HEK293 (cell line): ENCODE measurements around the gene DENND2C.

ENCODE experiments used
- EGR2 ChIP-seq: fragments of 450-650 bp; formaldehyde crosslinking; IDR thresholded peaks from 2 replicates; pipeline ENCODE4 v1.5.1; 2016; ENCODE audit warnings: low read depth, missing biosample characterization, missing genetic modification characterization
- GFI1B ChIP-seq: fragments of 450-650 bp; formaldehyde crosslinking; IDR thresholded peaks from 2 replicates; pipeline ENCODE4 v1.5.1; 2016; ENCODE audit warnings: missing biosample characterization, missing genetic modification characterization
- KLF1 ChIP-seq: fragments of 450-650 bp; formaldehyde crosslinking; IDR thresholded peaks from 2 replicates; pipeline ENCODE4 v1.5.1; 2016; ENCODE audit warnings: missing biosample characterization, missing genetic modification characterization
- WT1 ChIP-seq: fragments of 450-650 bp; formaldehyde crosslinking; IDR thresholded peaks from 2 replicates; pipeline ENCODE4 v1.5.1; 2016; ENCODE audit warnings: missing biosample characterization, missing genetic modification characterization
- ZBTB48 ChIP-seq: fragments of 450-650 bp; formaldehyde crosslinking; IDR thresholded peaks from 2 replicates; pipeline ENCODE4 v1.5.1; 2016; ENCODE audit warnings: missing biosample characterization, missing genetic modification characterization
- ZNF2 ChIP-seq: fragments of 450-650 bp; formaldehyde crosslinking; IDR thresholded peaks from 2 replicates; pipeline ENCODE4 v1.5.1; 2016; ENCODE audit warnings: missing biosample characterization, missing genetic modification characterization
- ZNF302 ChIP-seq: fragments of 450-650 bp; formaldehyde crosslinking; IDR thresholded peaks from 2 replicates; pipeline ENCODE4 v1.5.1; 2016; ENCODE audit warnings: missing biosample characterization, missing genetic modification characterization, low read depth
- ZNF354C ChIP-seq: fragments of 450-650 bp; formaldehyde crosslinking; IDR thresholded peaks from 2 replicates; pipeline ENCODE4 v1.5.1; 2016; ENCODE audit warnings: missing biosample characterization, missing genetic modification characterization, low read depth, borderline replicate concordance
- ZNF37A ChIP-seq: fragments of 450-650 bp; IDR thresholded peaks from 2 replicates; pipeline ENCODE4 v1.5.1; 2018; ENCODE audit warnings: missing biosample characterization, missing genetic modification characterization
- ZNF423 ChIP-seq: fragments of 450-650 bp; formaldehyde crosslinking; IDR thresholded peaks from 2 replicates; pipeline ENCODE4 v1.5.1; 2016; ENCODE audit warnings: missing biosample characterization, missing genetic modification characterization
- ZNF426 ChIP-seq: fragments of 450-650 bp; formaldehyde crosslinking; IDR thresholded peaks from 2 replicates; pipeline ENCODE4 v1.5.1; 2017; ENCODE audit warnings: missing biosample characterization, missing genetic modification characterization, mild to moderate bottlenecking, inconsistent platforms, moderate library complexity
- ZNF521 ChIP-seq: fragments of 450-650 bp; formaldehyde crosslinking; IDR thresholded peaks from 2 replicates; pipeline ENCODE4 v1.5.1; 2017; ENCODE audit warnings: missing biosample characterization, mild to moderate bottlenecking, missing genetic modification characterization
- ZNF548 ChIP-seq: fragments of 450-650 bp; formaldehyde crosslinking; IDR thresholded peaks from 2 replicates; pipeline ENCODE4 v1.5.1; 2016; ENCODE audit warnings: missing biosample characterization, missing genetic modification characterization
- ZNF585B ChIP-seq: fragments of 450-650 bp; formaldehyde crosslinking; IDR thresholded peaks from 2 replicates; pipeline ENCODE4 v1.5.1; 2016; ENCODE audit warnings: missing biosample characterization, missing genetic modification characterization
- ZNF660 ChIP-seq: fragments of 450-650 bp; IDR thresholded peaks from 2 replicates; pipeline ENCODE4 v1.5.1; 2018; ENCODE audit warnings: missing biosample characterization, mild to moderate bottlenecking, missing genetic modification characterization
- ZNF792 ChIP-seq: fragments of 450-650 bp; formaldehyde crosslinking; IDR thresholded peaks from 2 replicates; pipeline ENCODE4 v1.5.1; 2016; ENCODE audit warnings: missing biosample characterization, missing genetic modification characterization
- TF ChIP-seq, protein P1 (sequence below): sonication (generic); formaldehyde crosslinking; IDR thresholded peaks from 2 replicates; pipeline ENCODE4 v1.8.1; 2022; ENCODE audit warnings: mild to moderate bottlenecking, moderate library complexity, missing genetic modification reagents
- TF ChIP-seq, protein P2 (sequence below): fragments of 450-650 bp; formaldehyde crosslinking; conservative IDR thresholded peaks from 2 replicates; pipeline ENCODE4 v1.5.1; 2016; ENCODE audit warnings: low read depth, missing biosample characterization, missing genetic modification characterization
- TF ChIP-seq, protein P3 (sequence below): fragments of 450-650 bp; IDR thresholded peaks from 2 replicates; pipeline ENCODE4 v1.5.1; 2018; ENCODE audit warnings: missing biosample characterization, missing genetic modification characterization
- TF ChIP-seq, protein P4 (sequence below): fragments of 450-650 bp; formaldehyde crosslinking; IDR thresholded peaks from 2 replicates; pipeline ENCODE4 v1.5.1; 2017; ENCODE audit warnings: missing biosample characterization, missing genetic modification characterization
- TF ChIP-seq, protein P5 (sequence below): fragments of 450-650 bp; formaldehyde crosslinking; IDR thresholded peaks from 2 replicates; pipeline ENCODE4 v1.5.1; 2016; ENCODE audit warnings: missing biosample characterization, missing genetic modification characterization, low read depth
- TF ChIP-seq, protein P6 (sequence below): fragments of 450-650 bp; formaldehyde crosslinking; IDR thresholded peaks from 2 replicates; pipeline ENCODE4 v1.5.1; 2016; ENCODE audit warnings: missing biosample characterization, missing genetic modification characterization, low read depth

DENND2C gene

DNA sequence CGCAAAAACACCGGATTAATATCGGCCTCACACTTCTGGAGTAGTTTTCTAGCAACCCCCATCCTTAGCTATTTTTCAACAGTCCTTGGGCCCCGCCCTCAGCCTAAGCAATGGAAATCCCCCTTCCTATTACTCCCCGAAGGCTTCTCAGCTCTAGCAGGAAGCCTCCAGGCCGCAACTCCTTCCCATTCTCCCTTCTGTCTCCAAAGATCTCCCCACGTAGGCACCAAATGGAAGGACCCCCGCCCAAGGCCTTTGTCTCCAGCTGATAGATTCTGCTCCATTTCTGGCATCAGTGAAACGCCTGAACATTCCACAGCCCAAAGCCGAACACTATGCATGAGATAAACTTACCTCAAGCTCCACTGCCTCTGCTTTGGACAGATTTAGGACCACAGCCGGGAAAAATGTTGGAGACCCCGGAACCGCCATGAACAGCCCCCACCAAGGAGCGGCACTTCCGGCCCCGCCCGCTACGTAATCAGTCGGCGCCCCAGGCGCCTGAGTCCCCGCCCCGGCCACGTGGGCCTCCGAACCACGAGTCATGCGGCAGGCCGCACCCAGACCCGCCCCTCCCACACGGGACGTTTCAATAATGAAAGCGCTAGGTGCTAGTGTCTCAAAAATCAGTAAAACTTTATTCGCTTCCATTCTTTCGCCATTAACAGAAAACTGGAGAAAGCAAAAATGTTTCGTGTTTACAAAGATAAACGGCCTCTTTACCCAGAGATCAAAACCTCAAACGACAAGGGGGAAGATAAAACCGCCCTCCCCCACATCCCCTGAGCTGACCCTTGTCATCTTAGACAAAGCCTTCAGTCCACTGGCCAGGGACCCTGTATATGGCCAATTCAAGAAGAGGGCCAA, 46.7 kb upstream of the DENND2C start, which contains the start of gene NRAS (continued):
- TF ChIP-seq KLF1 (tag by site-specific recombination) (peak; percentile 91), ZNF2 (tag by site-specific recombination) (0 out of 2 replicates have a peak, but pooled peaks have one; percentile 30), ZNF423 (tag by site-specific recombination) (no peak), EGR2 (tag by site-specific recombination) (0 out of 2 replicates have a peak, but pooled peaks have one; percentile 28), ZNF660 (peak; percentile 54; the same call in 1 of the 2 replicates), ZNF548 (tag by site-specific recombination) (no peak), ZNF37A (tag by site-specific recombination) (no peak), ZNF426 (no peak), WT1 (tag by site-specific recombination) (no peak), ZNF302 (tag by site-specific recombination) (no peak), GFI1B (no peak), ZBTB48 (tag by site-specific recombination) (no peak), ZNF792 (tag by site-specific recombination) (no peak), ZNF521 (tag by site-specific recombination) (no peak), ZNF585B (tag by site-specific recombination) (no peak), ZNF354C (tag by site-specific recombination) (no peak)
- TF ChIP-seq, protein P1, sequence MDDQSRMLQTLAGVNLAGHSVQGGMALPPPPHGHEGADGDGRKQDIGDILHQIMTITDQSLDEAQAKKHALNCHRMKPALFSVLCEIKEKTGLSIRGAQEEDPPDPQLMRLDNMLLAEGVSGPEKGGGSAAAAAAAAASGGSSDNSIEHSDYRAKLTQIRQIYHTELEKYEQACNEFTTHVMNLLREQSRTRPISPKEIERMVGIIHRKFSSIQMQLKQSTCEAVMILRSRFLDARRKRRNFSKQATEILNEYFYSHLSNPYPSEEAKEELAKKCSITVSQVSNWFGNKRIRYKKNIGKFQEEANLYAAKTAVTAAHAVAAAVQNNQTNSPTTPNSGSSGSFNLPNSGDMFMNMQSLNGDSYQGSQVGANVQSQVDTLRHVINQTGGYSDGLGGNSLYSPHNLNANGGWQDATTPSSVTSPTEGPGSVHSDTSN (CRISPR knock-in tag), result 0 out of 2 replicates have a peak, but pooled peaks have one; percentile 38
- TF ChIP-seq, protein P2, sequence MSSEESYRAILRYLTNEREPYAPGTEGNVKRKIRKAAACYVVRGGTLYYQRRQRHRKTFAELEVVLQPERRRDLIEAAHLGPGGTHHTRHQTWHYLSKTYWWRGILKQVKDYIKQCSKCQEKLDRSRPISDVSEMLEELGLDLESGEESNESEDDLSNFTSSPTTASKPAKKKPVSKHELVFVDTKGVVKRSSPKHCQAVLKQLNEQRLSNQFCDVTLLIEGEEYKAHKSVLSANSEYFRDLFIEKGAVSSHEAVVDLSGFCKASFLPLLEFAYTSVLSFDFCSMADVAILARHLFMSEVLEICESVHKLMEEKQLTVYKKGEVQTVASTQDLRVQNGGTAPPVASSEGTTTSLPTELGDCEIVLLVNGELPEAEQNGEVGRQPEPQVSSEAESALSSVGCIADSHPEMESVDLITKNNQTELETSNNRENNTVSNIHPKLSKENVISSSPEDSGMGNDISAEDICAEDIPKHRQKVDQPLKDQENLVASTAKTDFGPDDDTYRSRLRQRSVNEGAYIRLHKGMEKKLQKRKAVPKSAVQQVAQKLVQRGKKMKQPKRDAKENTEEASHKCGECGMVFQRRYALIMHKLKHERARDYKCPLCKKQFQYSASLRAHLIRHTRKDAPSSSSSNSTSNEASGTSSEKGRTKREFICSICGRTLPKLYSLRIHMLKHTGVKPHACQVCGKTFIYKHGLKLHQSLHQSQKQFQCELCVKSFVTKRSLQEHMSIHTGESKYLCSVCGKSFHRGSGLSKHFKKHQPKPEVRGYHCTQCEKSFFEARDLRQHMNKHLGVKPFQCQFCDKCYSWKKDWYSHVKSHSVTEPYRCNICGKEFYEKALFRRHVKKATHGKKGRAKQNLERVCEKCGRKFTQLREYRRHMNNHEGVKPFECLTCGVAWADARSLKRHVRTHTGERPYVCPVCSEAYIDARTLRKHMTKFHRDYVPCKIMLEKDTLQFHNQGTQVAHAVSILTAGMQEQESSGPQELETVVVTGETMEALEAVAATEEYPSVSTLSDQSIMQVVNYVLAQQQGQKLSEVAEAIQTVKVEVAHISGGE, result peak; percentile 85
- TF ChIP-seq, protein P3, sequence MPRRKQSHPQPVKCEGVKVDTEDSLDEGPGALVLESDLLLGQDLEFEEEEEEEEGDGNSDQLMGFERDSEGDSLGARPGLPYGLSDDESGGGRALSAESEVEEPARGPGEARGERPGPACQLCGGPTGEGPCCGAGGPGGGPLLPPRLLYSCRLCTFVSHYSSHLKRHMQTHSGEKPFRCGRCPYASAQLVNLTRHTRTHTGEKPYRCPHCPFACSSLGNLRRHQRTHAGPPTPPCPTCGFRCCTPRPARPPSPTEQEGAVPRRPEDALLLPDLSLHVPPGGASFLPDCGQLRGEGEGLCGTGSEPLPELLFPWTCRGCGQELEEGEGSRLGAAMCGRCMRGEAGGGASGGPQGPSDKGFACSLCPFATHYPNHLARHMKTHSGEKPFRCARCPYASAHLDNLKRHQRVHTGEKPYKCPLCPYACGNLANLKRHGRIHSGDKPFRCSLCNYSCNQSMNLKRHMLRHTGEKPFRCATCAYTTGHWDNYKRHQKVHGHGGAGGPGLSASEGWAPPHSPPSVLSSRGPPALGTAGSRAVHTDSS (tag by site-specific recombination), result no peak
- TF ChIP-seq, protein P4, sequence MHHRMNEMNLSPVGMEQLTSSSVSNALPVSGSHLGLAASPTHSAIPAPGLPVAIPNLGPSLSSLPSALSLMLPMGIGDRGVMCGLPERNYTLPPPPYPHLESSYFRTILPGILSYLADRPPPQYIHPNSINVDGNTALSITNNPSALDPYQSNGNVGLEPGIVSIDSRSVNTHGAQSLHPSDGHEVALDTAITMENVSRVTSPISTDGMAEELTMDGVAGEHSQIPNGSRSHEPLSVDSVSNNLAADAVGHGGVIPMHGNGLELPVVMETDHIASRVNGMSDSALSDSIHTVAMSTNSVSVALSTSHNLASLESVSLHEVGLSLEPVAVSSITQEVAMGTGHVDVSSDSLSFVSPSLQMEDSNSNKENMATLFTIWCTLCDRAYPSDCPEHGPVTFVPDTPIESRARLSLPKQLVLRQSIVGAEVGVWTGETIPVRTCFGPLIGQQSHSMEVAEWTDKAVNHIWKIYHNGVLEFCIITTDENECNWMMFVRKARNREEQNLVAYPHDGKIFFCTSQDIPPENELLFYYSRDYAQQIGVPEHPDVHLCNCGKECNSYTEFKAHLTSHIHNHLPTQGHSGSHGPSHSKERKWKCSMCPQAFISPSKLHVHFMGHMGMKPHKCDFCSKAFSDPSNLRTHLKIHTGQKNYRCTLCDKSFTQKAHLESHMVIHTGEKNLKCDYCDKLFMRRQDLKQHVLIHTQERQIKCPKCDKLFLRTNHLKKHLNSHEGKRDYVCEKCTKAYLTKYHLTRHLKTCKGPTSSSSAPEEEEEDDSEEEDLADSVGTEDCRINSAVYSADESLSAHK (tag by site-specific recombination), result no peak
- TF ChIP-seq, protein P5, sequence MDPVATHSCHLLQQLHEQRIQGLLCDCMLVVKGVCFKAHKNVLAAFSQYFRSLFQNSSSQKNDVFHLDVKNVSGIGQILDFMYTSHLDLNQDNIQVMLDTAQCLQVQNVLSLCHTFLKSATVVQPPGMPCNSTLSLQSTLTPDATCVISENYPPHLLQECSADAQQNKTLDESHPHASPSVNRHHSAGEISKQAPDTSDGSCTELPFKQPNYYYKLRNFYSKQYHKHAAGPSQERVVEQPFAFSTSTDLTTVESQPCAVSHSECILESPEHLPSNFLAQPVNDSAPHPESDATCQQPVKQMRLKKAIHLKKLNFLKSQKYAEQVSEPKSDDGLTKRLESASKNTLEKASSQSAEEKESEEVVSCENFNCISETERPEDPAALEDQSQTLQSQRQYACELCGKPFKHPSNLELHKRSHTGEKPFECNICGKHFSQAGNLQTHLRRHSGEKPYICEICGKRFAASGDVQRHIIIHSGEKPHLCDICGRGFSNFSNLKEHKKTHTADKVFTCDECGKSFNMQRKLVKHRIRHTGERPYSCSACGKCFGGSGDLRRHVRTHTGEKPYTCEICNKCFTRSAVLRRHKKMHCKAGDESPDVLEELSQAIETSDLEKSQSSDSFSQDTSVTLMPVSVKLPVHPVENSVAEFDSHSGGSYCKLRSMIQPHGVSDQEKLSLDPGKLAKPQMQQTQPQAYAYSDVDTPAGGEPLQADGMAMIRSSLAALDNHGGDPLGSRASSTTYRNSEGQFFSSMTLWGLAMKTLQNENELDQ (tag by site-specific recombination), result no peak
- TF ChIP-seq, protein P6, sequence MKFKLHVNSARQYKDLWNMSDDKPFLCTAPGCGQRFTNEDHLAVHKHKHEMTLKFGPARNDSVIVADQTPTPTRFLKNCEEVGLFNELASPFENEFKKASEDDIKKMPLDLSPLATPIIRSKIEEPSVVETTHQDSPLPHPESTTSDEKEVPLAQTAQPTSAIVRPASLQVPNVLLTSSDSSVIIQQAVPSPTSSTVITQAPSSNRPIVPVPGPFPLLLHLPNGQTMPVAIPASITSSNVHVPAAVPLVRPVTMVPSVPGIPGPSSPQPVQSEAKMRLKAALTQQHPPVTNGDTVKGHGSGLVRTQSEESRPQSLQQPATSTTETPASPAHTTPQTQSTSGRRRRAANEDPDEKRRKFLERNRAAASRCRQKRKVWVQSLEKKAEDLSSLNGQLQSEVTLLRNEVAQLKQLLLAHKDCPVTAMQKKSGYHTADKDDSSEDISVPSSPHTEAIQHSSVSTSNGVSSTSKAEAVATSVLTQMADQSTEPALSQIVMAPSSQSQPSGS (tag by site-specific recombination), result no peak
